HG03469 (cell line): Measurements from ENCODE around the gene PRCD.

Experiments used
- ATAC-seq: cut with Tn5 transposase; IDR thresholded peaks from one replicate; pipeline ENCODE4 v1.9.1; 2021; ENCODE audit warnings: mild to moderate bottlenecking, moderate library complexity, moderate number of reproducible peaks; ENCODE audit not compliant: unreplicated experiment

The PRCD gene

GRCh38 chr17:76586741-76587487 lies 47.1 kb downstream of the PRCD start:
- no peak for ATAC-seq

- ATAC-seq: no peak
These were observed 48.3 kb downstream of the PRCD start for GRCh38 chr17:76588182-76588581.

GRCh38 chr17:76593384-76593826 lies 53.6 kb downstream of the PRCD start:
- no peak for ATAC-seq

- ATAC-seq: no peak
These were observed 54.1 kb downstream of the PRCD start for GRCh38 chr17:76593959-76594358.

- ATAC-seq: no peak
These were observed 54.8 kb downstream of the PRCD start for GRCh38 chr17:76594690-76595089.
